ENCODE results near the gene CORO7. TPM values are rescaled to one million over a fixed set of nuclear protein-coding genes. Genes with fewer than 3 reads are reported as not detected.

Gene CORO7
- polyA plus RNA-seq, 1 of the 3 experiments (the other 2 are of a cell fraction), result 25.8 TPM

DNA sequence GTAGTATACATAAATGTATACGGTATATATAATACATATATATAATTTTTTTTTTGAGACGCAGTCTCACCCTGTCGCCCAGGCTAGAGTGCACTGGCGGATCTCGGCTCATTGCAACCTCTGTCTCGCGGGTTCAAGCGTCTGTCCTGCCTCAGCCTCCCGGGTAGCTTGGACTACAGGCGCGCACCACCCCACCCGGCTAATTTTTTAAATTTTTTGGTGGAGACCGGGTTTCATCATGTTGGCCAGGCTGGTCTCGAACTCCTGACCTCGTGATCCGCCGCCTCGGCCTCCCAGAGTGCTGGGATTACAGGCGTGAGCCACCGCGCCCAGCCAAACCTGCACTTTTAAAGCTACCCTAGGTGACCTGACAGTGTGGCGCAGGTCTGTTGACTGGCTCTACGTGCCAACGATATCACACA lies 66.0 kb downstream of the CORO7 start (continued):
- TF ChIP-seq, protein P1, sequence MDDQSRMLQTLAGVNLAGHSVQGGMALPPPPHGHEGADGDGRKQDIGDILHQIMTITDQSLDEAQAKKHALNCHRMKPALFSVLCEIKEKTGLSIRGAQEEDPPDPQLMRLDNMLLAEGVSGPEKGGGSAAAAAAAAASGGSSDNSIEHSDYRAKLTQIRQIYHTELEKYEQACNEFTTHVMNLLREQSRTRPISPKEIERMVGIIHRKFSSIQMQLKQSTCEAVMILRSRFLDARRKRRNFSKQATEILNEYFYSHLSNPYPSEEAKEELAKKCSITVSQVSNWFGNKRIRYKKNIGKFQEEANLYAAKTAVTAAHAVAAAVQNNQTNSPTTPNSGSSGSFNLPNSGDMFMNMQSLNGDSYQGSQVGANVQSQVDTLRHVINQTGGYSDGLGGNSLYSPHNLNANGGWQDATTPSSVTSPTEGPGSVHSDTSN (IDR thresholded peaks at IDR 0.05), result no peak
- TF ChIP-seq CHD2 (IDR thresholded peaks at IDR 0.05; ENCODE audit: low read length, partially characterized antibody) (no peak), EP300 (IDR thresholded peaks at IDR 0.05; ENCODE audit: borderline replicate concordance in 1 of 2, low read depth in 1 of 2, low read length in 1 of 2) (no peak), FOSL2 (IDR thresholded peaks at IDR 0.05; ENCODE audit: borderline replicate concordance, low read depth) (no peak), RCOR1 (IDR thresholded peaks at IDR 0.05; ENCODE audit: low read length) (no peak)

- peaks cover 58% of the 10 kb centered on the region for H3K79me2 ChIP-seq (ENCODE audit: insufficient read depth)
- TF ChIP-seq TAF1 (IDR thresholded peaks at IDR 0.05; ENCODE audit: borderline replicate concordance, low read depth, low read length) (no peak), JUND (IDR thresholded peaks at IDR 0.05) (no peak), POLR2AphosphoS5 (IDR thresholded peaks at IDR 0.05; ENCODE audit: low read depth, low read length) (no peak), EP300 (IDR thresholded peaks at IDR 0.05; ENCODE audit: borderline replicate concordance in 1 of 2, low read depth in 1 of 2, low read length in 1 of 2) (no peak), TCF12 (IDR thresholded peaks at IDR 0.05) (no peak), USF1 (IDR thresholded peaks at IDR 0.05; ENCODE audit: borderline replicate concordance, low read depth) (no peak), GATA2 (CRISPR knock-in tag; IDR thresholded peaks at IDR 0.05) (no peak), SIN3A (IDR thresholded peaks at IDR 0.05; ENCODE audit: borderline replicate concordance, low read depth, low read length) (no peak), RAD21 (IDR thresholded peaks at IDR 0.05; ENCODE audit: low read length) (no peak), ELF1 (IDR thresholded peaks at IDR 0.05) (no peak), CHD2 (IDR thresholded peaks at IDR 0.05; ENCODE audit: low read length, partially characterized antibody) (no peak), FOSL2 (IDR thresholded peaks at IDR 0.05; ENCODE audit: borderline replicate concordance, low read depth) (no peak), MAX (IDR thresholded peaks at IDR 0.05; ENCODE audit: low read depth) (no peak), RXRA (IDR thresholded peaks at IDR 0.05; ENCODE audit: borderline replicate concordance, low read depth) (no peak), RCOR1 (IDR thresholded peaks at IDR 0.05; ENCODE audit: low read length) (no peak)
- TF ChIP-seq, protein P2, sequence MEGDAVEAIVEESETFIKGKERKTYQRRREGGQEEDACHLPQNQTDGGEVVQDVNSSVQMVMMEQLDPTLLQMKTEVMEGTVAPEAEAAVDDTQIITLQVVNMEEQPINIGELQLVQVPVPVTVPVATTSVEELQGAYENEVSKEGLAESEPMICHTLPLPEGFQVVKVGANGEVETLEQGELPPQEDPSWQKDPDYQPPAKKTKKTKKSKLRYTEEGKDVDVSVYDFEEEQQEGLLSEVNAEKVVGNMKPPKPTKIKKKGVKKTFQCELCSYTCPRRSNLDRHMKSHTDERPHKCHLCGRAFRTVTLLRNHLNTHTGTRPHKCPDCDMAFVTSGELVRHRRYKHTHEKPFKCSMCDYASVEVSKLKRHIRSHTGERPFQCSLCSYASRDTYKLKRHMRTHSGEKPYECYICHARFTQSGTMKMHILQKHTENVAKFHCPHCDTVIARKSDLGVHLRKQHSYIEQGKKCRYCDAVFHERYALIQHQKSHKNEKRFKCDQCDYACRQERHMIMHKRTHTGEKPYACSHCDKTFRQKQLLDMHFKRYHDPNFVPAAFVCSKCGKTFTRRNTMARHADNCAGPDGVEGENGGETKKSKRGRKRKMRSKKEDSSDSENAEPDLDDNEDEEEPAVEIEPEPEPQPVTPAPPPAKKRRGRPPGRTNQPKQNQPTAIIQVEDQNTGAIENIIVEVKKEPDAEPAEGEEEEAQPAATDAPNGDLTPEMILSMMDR (IDR thresholded peaks at IDR 0.05), result no peak
- H3K9me2 ChIP-seq, result no peaks in the 10 kb centered on the region
- peaks cover 37% of the 10 kb centered on the region for H4K20me1 ChIP-seq (ENCODE audit: insufficient read depth)
- POLR2A ChIA-PET, result interaction anchor here (1.8 kb wide), 1 partner anchor 8 kb away, joined by 5 read pairs; no protein-coding TSS in a partner anchor
- no peaks in the 10 kb centered on the region for H3K9me3 ChIP-seq
- no peak overlapping the region for H3K4me3 ChIP-seq (ENCODE audit: low read depth in 2 of 2, low read length in 1 of 2)
- 0 out of 2 replicates have a peak overlapping the region, but pooled peaks have one; percentile 1 for H3K4me2 ChIP-seq
- H2AFZ ChIP-seq (ENCODE audit: low read depth), result no peak overlapping the region
- H3K27me3 ChIP-seq (ENCODE audit: insufficient read depth), result no peaks in the 10 kb centered on the region
- peaks cover 3 to 10% of the 10 kb centered on the region in 2 experiments; a peak in 3 of 4 replicates for H3K4me1 ChIP-seq (ENCODE audit: control insufficient read depth in 1 of 2, insufficient read depth in 2 of 2, low read depth in 1 of 2, low read length in 1 of 2)
- CTCF ChIA-PET, result interaction anchor here (0.6 to 13.0 kb wide), 6 partner anchors 10 to 366 kb away, joined by 3 to 205 read pairs (median 10); no protein-coding TSS in a partner anchor
- WGBS (ENCODE audit: low lambda C conversion rate), result 98% methylated on average over 5 of the region's 5 CpGs
- H3K27ac ChIP-seq (ENCODE audit: low read depth in 2 of 2, low read length in 1 of 2), result no peak overlapping the region
- H3F3A ChIP-seq (replicated peaks; ENCODE audit: insufficient read depth), result peaks cover 20% of the 10 kb centered on the region
- H3K36me3 ChIP-seq (replicated peaks in 1 of 2; ENCODE audit: control insufficient read depth in 1 of 2, insufficient read depth in 2 of 2, low read length in 1 of 2), result no peaks in the 10 kb centered on the region
- no peak for DNase-seq
- no peak overlapping the region for H3K9ac ChIP-seq
Measured at GRCh38 chr16:4349332-4349731, 67.1 kb downstream of the CORO7 start.

Data from SK-N-SH (cell line).